Epidermal melanocyte (primary cell): ENCODE results near the gene A1CF.
"Not testable (repeated sequence)": the region's sequence is repeated elsewhere in the genome, so short reads cannot be mapped to it uniquely, and the experiment has no call there.

ENCODE experiments used
- DNase-seq: peaks from one replicate; pipeline ENCODE4 v3.0.0; 2011; ENCODE audit warnings: low spot score; ENCODE audit not compliant: insufficient read length

Gene A1CF

GRCh38 chr10:50885097-50885859 is at the start of gene A1CF:
Gene A1CF (minus strand): TSS chr10:50885627. CDS start chr10:50859940, 25,687 bp downstream.
- no peak for DNase-seq

- no peak for DNase-seq
Observed at GRCh38 chr10:50931948-50932431, 46.6 kb upstream of the A1CF start.

- no peak for DNase-seq
Observed at GRCh38 chr10:50929670-50930069, 44.2 kb upstream of the A1CF start.

- no peak for DNase-seq
Observed at GRCh38 chr10:50928190-50928552, 42.7 kb upstream of the A1CF start.

GRCh38 chr10:50927522-50928189 is 42.2 kb upstream of the A1CF start:
- no peak for DNase-seq

GRCh38 chr10:50923471-50923870 is 38.0 kb upstream of the A1CF start:
- DNase-seq, result not testable (repeated sequence)

GRCh38 chr10:50919010-50919409 is 33.6 kb upstream of the A1CF start:
- no peak for DNase-seq

- DNase-seq, result no peak
Observed at GRCh38 chr10:50918529-50918928, 33.1 kb upstream of the A1CF start.

GRCh38 chr10:50917486-50917885 is 32.1 kb upstream of the A1CF start:
- no peak for DNase-seq

GRCh38 chr10:50909334-50910014 is 24.0 kb upstream of the A1CF start:
- DNase-seq, result no peak

- no peak for DNase-seq
Observed at GRCh38 chr10:50908366-50908765, 22.9 kb upstream of the A1CF start.

GRCh38 chr10:50905797-50906196 is 20.4 kb upstream of the A1CF start:
- not testable (repeated sequence) for DNase-seq

- DNase-seq, result no peak
Observed at GRCh38 chr10:50896721-50897120, 11.3 kb upstream of the A1CF start.

GRCh38 chr10:50894312-50894711 is 8.9 kb upstream of the A1CF start:
- no peak for DNase-seq

- DNase-seq, result no peak
Observed at GRCh38 chr10:50892467-50892866, 7.0 kb upstream of the A1CF start.

- DNase-seq, result no peak
Observed at GRCh38 chr10:50884302-50884701, 1.1 kb downstream of the A1CF start.

- no peak for DNase-seq
Observed at GRCh38 chr10:50883629-50884028, 1.8 kb downstream of the A1CF start.

- DNase-seq, result no peak
Observed at GRCh38 chr10:50882540-50882983, 2.9 kb downstream of the A1CF start.

GRCh38 chr10:50881046-50881445 is 4.4 kb downstream of the A1CF start:
- not testable (repeated sequence) for DNase-seq

GRCh38 chr10:50876429-50876828 is 9.0 kb downstream of the A1CF start:
- DNase-seq, result no peak

- no peak for DNase-seq
Observed at GRCh38 chr10:50874723-50875122, 10.7 kb downstream of the A1CF start.

GRCh38 chr10:50866317-50866716 is 19.1 kb downstream of the A1CF start:
- no peak for DNase-seq
